ENCODE measurements around the gene EXOC3.
A peak's percentile ranks its signal among the peaks of the same experiment; 100 is the strongest.
"Not testable (repeated sequence)": the region's sequence is repeated elsewhere in the genome, so short reads cannot be mapped to it uniquely, and the experiment has no call there.

The EXOC3 gene

DNA sequence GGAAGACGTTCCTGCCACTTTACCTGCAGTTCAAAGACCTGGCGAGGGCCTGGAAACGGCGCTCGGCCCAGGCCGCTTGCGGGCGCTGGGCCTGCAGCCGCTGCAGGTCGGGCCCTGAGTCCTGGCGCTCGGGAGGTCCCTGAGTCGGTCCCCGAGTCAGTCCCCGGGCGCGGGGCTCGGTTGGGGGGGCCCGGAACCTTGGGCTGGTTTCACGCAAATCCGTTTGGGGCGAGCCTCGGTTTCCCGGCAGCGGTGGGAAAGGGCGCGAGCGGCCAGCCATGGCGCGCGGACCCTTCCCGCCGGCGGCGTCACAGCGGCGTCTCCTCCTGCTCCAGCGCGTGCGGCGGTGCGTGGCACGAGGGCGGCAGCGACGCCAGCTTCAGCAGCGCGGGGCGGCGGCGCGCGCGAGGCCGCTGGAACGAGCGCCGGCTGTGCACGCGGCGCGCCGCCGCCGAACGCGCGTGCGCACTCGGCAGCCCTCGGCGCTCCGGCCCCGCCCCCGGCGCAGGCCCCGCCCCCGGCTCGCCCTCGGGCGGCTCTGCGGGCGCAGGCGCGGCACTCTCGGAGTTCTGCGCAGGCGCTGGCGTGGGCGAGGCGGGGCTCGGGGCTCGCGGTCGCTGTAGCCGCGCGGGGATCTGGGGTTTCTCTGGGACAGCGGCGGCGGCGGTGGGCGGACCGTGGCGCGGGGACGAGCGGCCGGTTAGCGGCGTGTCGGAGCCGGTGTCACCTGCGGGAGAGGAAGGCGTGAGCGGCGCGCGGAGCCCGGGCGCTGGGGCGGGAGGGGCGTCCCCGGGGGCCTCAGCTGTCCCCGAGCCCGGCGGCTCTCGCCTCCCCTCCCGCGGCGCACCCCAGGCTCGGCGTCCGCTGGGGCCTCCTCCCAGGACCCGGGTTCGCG lies 29.9 kb downstream of the EXOC3 start:
- TF ChIP-seq, protein P1, sequence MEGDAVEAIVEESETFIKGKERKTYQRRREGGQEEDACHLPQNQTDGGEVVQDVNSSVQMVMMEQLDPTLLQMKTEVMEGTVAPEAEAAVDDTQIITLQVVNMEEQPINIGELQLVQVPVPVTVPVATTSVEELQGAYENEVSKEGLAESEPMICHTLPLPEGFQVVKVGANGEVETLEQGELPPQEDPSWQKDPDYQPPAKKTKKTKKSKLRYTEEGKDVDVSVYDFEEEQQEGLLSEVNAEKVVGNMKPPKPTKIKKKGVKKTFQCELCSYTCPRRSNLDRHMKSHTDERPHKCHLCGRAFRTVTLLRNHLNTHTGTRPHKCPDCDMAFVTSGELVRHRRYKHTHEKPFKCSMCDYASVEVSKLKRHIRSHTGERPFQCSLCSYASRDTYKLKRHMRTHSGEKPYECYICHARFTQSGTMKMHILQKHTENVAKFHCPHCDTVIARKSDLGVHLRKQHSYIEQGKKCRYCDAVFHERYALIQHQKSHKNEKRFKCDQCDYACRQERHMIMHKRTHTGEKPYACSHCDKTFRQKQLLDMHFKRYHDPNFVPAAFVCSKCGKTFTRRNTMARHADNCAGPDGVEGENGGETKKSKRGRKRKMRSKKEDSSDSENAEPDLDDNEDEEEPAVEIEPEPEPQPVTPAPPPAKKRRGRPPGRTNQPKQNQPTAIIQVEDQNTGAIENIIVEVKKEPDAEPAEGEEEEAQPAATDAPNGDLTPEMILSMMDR (IDR thresholded peaks at IDR 0.05; ENCODE audit: insufficient read depth, missing control alignments): peak; percentile 40
- DNase-seq (ENCODE audit: insufficient read length, low spot score) (peak; percentile 93), FAIRE-seq (no peak)

GRCh38 chr5:473551-474192 lies 30.7 kb downstream of the EXOC3 start:
- FAIRE-seq (no peak), DNase-seq (ENCODE audit: insufficient read length, low spot score) (no peak)
- TF ChIP-seq, protein P1 (IDR thresholded peaks at IDR 0.05; ENCODE audit: insufficient read depth, missing control alignments): no peak

DNA sequence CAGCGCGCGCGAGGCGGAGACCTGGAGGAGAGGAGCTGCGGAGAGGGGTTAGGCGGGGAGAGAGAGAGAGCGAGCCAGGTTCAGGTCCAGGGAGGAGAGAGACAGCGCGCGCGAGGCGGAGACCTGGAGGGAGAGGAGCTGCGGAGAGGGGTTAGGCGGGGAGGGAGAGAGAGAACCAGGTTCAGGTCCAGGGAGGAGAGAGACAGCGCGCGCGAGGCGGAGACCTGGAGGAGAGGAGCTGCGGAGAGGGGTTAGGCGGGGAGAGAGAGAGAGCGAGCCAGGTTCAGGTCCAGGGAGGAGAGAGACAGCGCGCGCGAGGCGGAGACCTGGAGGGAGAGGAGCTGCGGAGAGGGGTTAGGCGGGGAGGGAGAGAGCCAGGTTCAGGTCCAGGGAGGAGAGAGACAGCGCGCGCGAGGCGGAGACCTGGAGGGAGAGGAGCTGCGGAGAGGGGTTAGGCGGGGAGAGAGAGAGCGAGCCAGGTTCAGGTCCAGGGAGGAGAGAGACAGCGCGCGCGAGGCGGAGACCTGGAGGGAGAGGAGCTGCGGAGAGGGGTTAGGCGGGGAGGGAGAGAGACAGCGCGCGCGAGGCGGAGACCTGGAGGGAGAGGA lies 31.4 kb downstream of the EXOC3 start:
- DNase-seq (ENCODE audit: insufficient read length, low spot score); FAIRE-seq: not testable (repeated sequence)

- FAIRE-seq: no peak
- DNase-seq (ENCODE audit: insufficient read length, low spot score): no peak
Observed at GRCh38 chr5:474840-475661, 32.1 kb downstream of the EXOC3 start.

GRCh38 chr5:475704-476101 lies 32.7 kb downstream of the EXOC3 start:
- TF ChIP-seq, protein P1 (IDR thresholded peaks at IDR 0.05; ENCODE audit: insufficient read depth, missing control alignments): no peak
- FAIRE-seq (no peak), DNase-seq (ENCODE audit: insufficient read length, low spot score) (no peak)

More at GRCh38 chr5:474840-475661, 32.1 kb downstream of the EXOC3 start:
- TF ChIP-seq, protein P1 (IDR thresholded peaks at IDR 0.05; ENCODE audit: insufficient read depth, missing control alignments): no peak

DNA sequence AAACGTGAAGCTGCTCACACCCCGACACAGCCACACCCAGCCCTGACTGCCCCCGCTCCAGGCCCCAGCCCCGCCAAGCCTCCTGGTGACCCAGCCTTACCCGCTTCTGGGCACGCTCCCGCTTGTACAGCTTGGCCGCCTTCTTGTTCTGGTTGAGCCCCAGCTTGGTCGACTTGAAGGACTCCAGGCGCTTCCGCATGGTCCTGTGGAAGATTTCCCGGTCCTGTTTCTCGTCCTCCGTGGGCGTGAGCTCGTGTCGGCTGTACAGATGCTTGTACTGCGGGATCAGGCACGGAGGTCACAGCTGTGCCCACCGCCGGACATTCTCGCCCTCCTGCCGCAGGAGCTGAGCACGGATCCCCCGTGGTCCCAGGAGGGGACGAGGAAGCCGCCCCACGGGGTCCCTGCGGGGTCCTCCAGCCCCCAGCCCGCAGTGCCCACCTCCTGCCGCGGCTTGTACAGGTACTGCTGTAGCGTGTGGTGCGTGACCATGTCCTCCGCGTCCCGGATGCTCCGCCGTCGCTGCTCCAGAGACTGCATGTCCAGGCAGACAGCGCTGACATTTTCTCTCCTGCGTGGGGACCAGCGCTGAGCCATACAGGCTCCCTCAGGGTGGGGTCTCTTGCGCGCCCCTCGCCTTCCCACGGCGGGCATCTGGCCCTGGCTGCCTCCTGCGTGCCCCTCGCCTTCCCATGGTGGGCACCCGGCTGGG lies 33.3 kb downstream of the EXOC3 start:
- DNase-seq (ENCODE audit: insufficient read length, low spot score): no peak
- FAIRE-seq: no peak
- TF ChIP-seq, protein P1 (IDR thresholded peaks at IDR 0.05; ENCODE audit: insufficient read depth, missing control alignments): no peak
